Cardiac muscle cell (in vitro differentiated cells and primary cell): ENCODE measurements around the gene HTR3A. TPM values are rescaled to one million over a fixed set of nuclear protein-coding genes. Genes with fewer than 3 reads are reported as not detected.
A peak's percentile ranks its signal among the peaks of the same experiment; 100 is the strongest.

Source experiments
- DNase-seq, 2 donors: peaks; one replicate each; pipeline versions ENCODE4 v3.0.0 to v3.0.0-alpha.2; 2010 to 2017; ENCODE audit warnings: low read depth in 1 of 2, low spot score in 1 of 2
- H3K27ac ChIP-seq: fragments of 200-600 bp; sonication (generic); 2 replicates; pipeline ENCODE4 v1.5.1; 2016
- H3K27me3 ChIP-seq: fragments of 200-600 bp; sonication (generic); 2 replicates; pipeline ENCODE4 v1.6.0; 2016; ENCODE audit warnings: control low read depth
- H3K36me3 ChIP-seq: fragments of 200-600 bp; sonication (generic); 2 replicates; pipeline ENCODE4 v1.5.1; 2016; ENCODE audit warnings: control low read depth
- H3K4me1 ChIP-seq: fragments of 200-600 bp; sonication (generic); 2 replicates; pipeline ENCODE4 v1.8.1; 2017; ENCODE audit warnings: low read depth, mild to moderate bottlenecking, mixed run types
- H3K4me3 ChIP-seq: fragments of 200-600 bp; sonication (generic); 2 replicates; pipeline ENCODE4 v1.5.1; 2016; ENCODE audit warnings: mild to moderate bottlenecking
- H3K9me3 ChIP-seq: fragments of 200-600 bp; sonication (generic); 2 replicates; pipeline ENCODE4 v1.5.1; 2017; ENCODE audit warnings: low read depth, mild to moderate bottlenecking, control low read depth
- polyA plus RNA-seq: library from polyadenylated mRNA; unstranded; fragments of >200 nt; fragmentation: Nextera tagmentation; extraction: Ambion mirVana; gene quantifications from 2 replicates; pipeline ENCODE4 v1.2.1, GENCODE V29; 2016
- total RNA-seq: library from RNA; depleted of rRNA; stranded (reverse); fragments of >200 nt; gene quantifications from 2 replicates; pipeline ENCODE4 v1.2.3, GENCODE V29; 2016
- TF ChIP-seq, protein P1 (sequence below): IDR thresholded peaks from 2 replicates; pipeline ENCODE4 v1.5.1; 2012; ENCODE audit warnings: low read depth, mild to moderate bottlenecking, low read length

Gene HTR3A
- total and polyA plus RNA-seq, 2 experiments from 2014 or later: 0.24 TPM; not detected in 1

DNA sequence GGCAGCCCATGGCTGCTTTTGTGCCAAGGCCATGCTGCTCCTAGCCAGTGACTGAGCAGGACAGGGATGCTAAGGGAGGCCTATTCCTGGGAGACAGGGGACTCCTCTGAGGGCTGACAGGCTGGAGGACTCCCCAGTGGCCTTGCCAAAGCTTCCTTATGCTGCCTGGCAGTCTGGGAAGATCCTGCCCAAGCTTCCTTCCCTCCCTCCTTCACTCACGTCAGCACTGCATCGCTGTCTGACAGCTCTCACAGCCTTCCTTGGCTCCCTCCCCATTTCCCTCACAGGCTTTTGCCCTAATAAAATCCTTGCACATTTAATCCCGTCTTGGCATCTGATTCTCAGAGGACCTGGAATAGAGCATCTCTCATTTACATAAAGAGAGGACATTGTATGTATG lies 26.5 kb downstream of the HTR3A start:
- Histone ChIP-seq H3K4me1 (no peaks in the 10 kb centered on the region), H3K36me3 (no peaks in the 10 kb centered on the region), H3K4me3 (no peak overlapping the region), H3K27me3 (peaks cover 17% of the 10 kb centered on the region), H3K9me3 (no peaks in the 10 kb centered on the region), H3K27ac (no peak overlapping the region)
- peak in 1 of 2 donors; percentile 13 for DNase-seq
- TF ChIP-seq, protein P1, sequence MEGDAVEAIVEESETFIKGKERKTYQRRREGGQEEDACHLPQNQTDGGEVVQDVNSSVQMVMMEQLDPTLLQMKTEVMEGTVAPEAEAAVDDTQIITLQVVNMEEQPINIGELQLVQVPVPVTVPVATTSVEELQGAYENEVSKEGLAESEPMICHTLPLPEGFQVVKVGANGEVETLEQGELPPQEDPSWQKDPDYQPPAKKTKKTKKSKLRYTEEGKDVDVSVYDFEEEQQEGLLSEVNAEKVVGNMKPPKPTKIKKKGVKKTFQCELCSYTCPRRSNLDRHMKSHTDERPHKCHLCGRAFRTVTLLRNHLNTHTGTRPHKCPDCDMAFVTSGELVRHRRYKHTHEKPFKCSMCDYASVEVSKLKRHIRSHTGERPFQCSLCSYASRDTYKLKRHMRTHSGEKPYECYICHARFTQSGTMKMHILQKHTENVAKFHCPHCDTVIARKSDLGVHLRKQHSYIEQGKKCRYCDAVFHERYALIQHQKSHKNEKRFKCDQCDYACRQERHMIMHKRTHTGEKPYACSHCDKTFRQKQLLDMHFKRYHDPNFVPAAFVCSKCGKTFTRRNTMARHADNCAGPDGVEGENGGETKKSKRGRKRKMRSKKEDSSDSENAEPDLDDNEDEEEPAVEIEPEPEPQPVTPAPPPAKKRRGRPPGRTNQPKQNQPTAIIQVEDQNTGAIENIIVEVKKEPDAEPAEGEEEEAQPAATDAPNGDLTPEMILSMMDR: no peak

DNA sequence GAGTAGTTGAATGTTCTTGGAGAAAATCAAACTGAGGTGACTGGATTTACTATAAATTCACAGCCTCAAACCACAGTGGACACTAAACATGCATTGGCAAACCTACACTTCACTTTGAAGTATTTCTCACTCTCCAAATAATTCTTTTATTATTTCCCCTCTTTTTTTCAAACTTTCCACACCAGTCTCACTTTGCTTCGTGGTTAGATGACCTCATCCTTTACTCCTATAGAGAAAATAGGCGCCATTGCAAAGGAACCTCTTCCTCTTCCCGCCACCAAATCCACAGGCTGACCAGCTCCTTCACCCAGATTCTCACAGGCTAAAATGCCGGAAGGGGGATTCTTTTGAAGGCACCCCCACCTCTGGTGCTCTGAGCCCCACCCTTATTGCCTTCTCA lies 33.4 kb downstream of the HTR3A start:
- H3K27me3 ChIP-seq: peaks cover 7% of the 10 kb centered on the region
- H3K27ac ChIP-seq: no peak overlapping the region
- H3K36me3 ChIP-seq: no peaks in the 10 kb centered on the region
- no peak for DNase-seq
- no peak overlapping the region for H3K4me3 ChIP-seq
- H3K9me3 ChIP-seq: no peaks in the 10 kb centered on the region
- no peaks in the 10 kb centered on the region for H3K4me1 ChIP-seq
- TF ChIP-seq, protein P1: no peak

DNA sequence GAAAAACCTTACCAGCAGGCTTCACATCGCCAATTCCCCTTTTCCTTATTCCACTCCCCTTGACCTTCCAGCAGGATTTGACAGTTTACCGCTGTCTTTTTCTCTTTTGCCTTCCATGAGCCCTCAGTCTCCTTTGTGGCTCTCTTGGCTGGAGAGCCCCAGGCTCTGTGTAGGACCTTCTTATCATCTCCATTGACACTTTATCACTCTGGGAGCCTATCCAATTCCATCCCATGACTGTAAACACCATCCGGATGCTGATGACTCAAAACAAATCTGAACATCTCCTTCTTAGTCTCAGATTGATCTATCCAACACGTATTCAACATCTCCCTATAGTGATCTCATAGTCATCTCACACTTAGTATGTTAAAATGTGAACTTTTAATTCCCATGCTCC lies 36.0 kb downstream of the HTR3A start:
- Histone ChIP-seq H3K4me3 (no peak overlapping the region), H3K9me3 (no peaks in the 10 kb centered on the region), H3K36me3 (no peaks in the 10 kb centered on the region), H3K4me1 (no peaks in the 10 kb centered on the region), H3K27me3 (peaks cover 7% of the 10 kb centered on the region), H3K27ac (no peak overlapping the region)
- TF ChIP-seq, protein P1: no peak
- no peak for DNase-seq

DNA sequence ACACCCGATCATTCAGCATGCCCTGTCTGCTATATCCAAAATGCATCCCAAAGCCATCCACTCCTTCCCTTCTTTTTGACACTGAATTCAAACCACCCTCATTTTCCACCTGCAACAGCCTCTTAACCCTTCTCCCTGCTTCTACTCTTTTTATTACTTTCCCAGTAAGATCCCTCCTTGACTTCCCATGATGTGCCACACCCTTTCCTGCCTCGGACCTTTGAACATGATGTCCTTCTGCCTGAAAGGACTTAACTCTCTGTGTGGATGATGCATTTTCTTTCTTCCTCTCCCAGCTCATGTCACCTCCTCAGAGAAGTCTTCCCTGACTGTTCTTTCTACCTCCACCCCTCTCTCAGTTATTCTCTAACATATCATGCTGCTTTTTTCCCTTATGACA lies 36.5 kb downstream of the HTR3A start:
- DNase-seq: no peak
- H3K9me3 ChIP-seq: no peaks in the 10 kb centered on the region
- no peaks in the 10 kb centered on the region for H3K4me1 ChIP-seq
- H3K27me3 ChIP-seq: peaks cover 7% of the 10 kb centered on the region
- no peak overlapping the region for H3K27ac ChIP-seq
- H3K36me3 ChIP-seq: no peaks in the 10 kb centered on the region
- TF ChIP-seq, protein P1: no peak
- no peak overlapping the region for H3K4me3 ChIP-seq

DNA sequence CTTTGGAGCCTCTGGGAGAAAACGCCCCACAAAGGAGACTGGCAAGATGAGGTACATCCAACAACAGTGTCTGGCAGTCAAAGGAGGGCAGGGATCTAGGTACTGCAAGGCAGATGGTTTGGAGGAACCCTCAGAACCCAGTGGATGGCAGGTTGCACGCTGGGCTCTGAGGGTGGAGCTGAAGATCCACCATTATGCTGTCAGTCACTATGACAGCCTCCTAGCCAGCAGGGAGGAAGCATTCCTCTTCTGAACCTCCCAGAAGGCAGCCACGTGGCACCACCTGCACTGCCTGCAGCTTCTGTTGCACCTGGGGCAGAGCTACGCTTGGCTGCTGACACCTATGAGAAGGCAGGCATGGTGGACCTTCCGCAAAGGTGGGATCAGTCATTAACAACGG lies 40.2 kb downstream of the HTR3A start:
- no peaks in the 10 kb centered on the region for H3K9me3 ChIP-seq
- DNase-seq: no peak
- no peaks in the 10 kb centered on the region for H3K4me1 ChIP-seq
- no peak overlapping the region for H3K4me3 ChIP-seq
- H3K27me3 ChIP-seq: peaks cover 3% of the 10 kb centered on the region
- no peaks in the 10 kb centered on the region for H3K36me3 ChIP-seq
- no peak overlapping the region for H3K27ac ChIP-seq
- TF ChIP-seq, protein P1: no peak

DNA sequence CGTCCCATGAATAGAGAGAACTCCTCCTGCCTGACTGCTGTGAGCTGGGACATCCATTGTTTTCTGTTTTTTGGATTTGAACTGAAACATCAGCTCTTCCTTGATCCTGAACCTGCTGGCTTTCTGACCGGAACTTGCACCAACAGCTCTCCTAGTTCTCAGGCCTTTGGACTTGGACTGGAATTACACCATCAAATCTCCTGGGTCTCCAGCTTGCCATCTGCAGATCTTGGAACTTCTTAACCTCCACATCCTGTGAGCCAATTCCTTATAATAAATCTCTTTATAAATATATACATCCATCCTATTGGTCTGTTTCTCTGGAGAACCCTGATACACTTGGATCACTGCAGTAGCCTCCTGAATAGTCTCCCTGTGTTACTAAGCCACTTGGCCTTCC lies 42.1 kb downstream of the HTR3A start:
- DNase-seq: no peak
- TF ChIP-seq, protein P1: no peak

More for the DNA sequence above, 42.1 kb downstream of the HTR3A start:
- Histone ChIP-seq H3K9me3 (no peaks in the 10 kb centered on the region), H3K4me1 (no peaks in the 10 kb centered on the region), H3K27me3 (peaks cover 6% of the 10 kb centered on the region), H3K36me3 (no peaks in the 10 kb centered on the region), H3K27ac (no peak overlapping the region), H3K4me3 (no peak overlapping the region)
